ENCODE measurements around the gene SPG7.
"Not testable (repeated sequence)": the region's sequence is repeated elsewhere in the genome, so short reads cannot be mapped to it uniquely, and the experiment has no call there.

Gene SPG7

GRCh38 chr16:89576153-89577054 lies 68.2 kb downstream of the SPG7 start:
- DNase-seq (ENCODE audit: low read depth in 4 of 4, low spot score in 1 of 4): no peak

- no peak for DNase-seq (ENCODE audit: low read depth in 4 of 4, low spot score in 1 of 4)
Observed at GRCh38 chr16:89577055-89577759, 69.0 kb downstream of the SPG7 start.

GRCh38 chr16:89579351-89579750 lies 71.1 kb downstream of the SPG7 start:
- no peak for DNase-seq (ENCODE audit: low read depth in 4 of 4, low spot score in 1 of 4)

- DNase-seq (ENCODE audit: low read depth in 4 of 4, low spot score in 1 of 4): no peak
Observed at GRCh38 chr16:89581045-89581695, 73.0 kb downstream of the SPG7 start.

DNA sequence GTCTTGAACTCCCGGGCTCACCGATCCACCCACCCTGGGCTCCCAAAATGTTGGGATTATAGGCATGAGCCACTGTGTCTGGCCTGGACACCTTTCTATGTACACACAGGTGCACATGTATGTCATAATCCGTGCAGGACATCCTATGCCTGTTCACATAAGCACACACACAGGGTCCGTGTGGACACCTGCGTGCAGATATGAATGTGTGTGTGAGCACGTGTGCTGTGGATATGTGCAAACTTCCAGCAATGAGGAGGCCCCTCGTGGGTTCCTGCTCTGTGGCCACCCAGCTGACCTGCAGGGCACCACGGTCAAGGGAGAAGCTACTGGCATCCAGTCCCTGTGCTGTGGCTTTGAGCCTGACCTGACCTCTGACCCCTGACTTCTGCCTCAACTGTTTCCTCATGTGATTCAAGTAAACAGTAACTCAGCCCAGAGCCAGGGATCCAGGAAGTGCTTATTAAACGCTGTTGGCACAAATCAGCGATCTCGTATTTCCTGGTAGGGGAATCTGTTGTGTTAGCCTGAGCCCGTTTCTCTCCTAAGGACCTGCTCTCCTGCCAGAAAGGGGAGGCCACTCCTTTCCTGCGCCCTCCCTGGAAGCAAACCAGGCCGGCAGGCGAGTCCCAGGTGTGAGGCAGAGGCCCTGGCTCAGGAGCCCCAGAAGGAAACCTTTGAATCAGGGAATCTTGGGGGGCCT lies 73.8 kb downstream of the SPG7 start:
- no peak for DNase-seq (ENCODE audit: low read depth in 4 of 4, low spot score in 1 of 4)

DNA sequence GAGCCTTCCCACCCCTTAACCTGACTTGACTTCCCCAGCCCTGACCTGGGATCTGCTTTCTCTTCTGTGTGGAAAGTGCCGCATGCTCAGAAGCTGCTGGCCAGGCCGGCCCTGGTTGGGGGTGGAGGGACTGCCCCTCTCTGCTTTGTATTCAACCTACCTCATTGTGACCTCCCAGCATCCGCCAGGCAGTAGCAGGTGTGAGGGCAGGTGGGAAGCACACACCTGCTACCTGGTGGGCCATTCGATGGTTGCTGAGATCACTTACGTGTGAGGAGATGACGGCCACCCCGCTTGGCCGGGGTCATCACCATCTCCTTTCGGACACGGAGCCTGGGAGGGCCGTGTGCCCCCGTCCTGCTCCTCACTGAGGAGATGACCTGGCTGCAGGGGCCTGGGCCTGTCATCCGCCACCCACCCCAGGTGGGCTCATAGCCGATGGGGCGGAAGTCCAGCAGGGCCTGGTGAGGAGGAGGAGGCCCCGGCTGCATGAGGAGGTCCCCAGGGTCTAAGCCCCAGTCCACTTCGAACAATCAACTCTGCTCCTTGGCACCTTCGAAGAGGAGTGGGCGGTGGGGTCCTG lies 74.5 kb downstream of the SPG7 start:
- DNase-seq (ENCODE audit: low read depth in 4 of 4, low spot score in 1 of 4): no peak

- DNase-seq (ENCODE audit: low read depth in 4 of 4, low spot score in 1 of 4): no peak
Observed at GRCh38 chr16:89583197-89583894, 75.1 kb downstream of the SPG7 start.

DNA sequence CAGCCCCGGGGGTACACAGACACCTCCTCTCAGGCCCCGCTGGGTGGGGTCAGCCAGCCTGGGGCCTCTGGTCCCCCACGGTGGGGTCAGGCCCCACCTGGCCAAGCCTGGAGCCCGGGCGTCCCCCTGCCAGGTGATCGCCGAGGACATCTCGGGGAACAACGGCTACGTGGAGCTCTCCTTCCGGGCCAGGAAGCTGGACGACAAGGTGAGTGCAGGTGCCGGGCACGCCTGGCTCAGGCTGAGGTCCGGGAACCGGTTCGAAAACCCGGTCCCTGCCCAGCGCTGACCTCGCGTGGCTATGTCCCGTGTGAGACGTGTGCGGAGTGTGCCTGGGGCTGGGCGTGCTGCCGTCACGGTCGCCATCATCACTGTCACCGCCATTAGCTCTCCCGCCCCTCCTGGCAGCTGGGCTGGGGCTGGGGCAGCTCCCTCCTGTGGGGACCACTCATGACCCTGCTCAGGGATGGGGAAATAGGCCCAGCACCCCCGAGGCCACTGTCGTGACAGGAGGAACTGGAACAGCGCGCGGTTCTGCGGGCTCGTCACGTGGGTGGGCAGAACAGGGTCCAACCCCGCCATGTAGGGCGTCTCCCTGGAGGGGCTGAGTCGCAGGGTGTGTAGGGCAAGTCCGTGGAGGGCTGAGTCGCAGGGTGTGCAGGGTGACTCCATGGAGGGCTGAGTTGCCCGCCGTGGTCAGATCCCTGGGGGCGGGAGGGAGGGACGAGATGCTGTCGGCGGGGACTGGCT lies 75.9 kb downstream of the SPG7 start:
- no peak for DNase-seq (ENCODE audit: low read depth in 4 of 4, low spot score in 1 of 4)

- DNase-seq (ENCODE audit: low read depth in 4 of 4, low spot score in 1 of 4): no peak
Observed at GRCh38 chr16:89584768-89585549, 76.8 kb downstream of the SPG7 start.

DNA sequence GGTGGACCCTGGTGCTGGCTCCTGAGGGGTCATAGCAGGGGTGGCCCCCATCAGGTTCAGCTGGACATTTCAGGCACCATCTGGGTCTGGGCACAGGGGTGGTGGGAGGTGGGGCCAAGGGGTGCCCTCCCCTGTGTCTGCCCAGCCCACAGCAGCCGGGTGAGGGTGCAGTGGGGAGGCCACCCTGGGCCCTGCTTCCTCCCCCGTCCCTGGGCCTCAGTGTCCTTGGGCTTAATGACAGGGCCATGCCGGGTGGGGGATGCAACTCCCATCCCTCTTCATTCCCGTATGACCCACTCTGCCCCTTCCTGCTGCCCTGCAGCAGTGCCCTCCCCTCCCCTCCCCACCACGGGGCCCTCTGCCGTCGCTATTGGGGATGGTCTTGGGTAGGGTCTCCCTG lies 78.0 kb downstream of the SPG7 start:
- no peak for DNase-seq (ENCODE audit: low read depth in 4 of 4, low spot score in 1 of 4)

- no peak for DNase-seq (ENCODE audit: low read depth in 4 of 4, low spot score in 1 of 4)
Observed at GRCh38 chr16:89586853-89587252, 78.7 kb downstream of the SPG7 start.

GRCh38 chr16:89587676-89588075 lies 79.5 kb downstream of the SPG7 start:
- DNase-seq (ENCODE audit: low read depth in 4 of 4, low spot score in 1 of 4): not testable (repeated sequence)

DNA sequence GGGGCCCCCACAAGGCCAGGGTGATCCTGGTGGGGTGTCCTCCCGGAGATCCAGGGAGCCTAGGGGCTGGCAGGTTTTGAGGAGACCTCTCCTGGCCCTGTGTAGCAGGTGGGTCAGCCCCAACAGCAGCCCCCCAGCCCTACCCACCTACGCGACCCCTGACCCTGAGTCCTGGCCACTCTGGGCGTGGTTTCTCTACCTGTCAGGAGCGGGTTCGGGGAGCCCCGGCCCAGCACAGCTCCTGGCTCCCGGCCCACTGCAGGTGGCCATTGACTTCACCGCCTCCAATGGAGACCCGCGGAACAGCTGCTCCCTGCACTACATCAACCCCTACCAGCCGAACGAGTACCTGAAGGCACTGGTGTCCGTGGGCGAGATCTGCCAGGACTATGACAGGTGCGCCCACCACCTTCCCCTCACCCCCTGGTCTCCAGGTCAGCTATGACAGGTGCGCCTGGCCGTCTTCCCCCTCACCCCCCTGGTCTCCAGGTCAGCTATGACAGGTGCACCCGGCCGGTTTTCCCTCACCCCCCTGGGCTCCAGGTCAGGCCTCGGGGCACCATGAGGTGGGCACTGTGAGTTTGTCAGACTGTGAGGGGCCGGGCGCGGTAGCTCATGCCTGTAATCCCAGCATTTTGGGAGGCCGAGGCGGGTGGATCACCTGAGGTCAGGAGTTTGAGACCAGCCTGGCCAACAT lies 80.4 kb downstream of the SPG7 start:
- no peak for DNase-seq (ENCODE audit: low read depth in 4 of 4, low spot score in 1 of 4)

GRCh38 chr16:89589241-89589926 lies 81.2 kb downstream of the SPG7 start:
- DNase-seq (ENCODE audit: low read depth in 4 of 4, low spot score in 1 of 4): no peak

DNA sequence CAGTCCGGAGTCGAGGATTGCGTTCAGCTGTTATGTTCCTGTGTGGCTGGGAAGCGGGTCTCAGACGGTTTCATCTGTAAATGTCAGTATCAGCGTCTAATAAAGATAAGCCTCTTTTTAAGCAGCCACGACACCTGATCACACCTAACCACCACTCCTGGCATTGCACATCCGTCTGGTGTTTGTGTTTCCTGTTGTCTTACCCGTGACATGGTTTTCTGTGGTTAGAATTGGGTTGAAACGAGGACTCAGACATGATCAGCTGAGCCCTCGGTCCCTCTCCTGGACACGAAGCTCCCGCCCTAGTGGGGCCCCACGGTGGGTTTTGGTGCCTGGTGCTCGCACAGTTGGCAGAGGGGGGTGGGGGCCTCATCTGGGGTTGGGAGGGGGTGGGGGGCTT lies 85.6 kb downstream of the SPG7 start:
- no peak for DNase-seq (ENCODE audit: low read depth in 4 of 4, low spot score in 1 of 4)

GRCh38 chr16:89595330-89596060 lies 87.3 kb downstream of the SPG7 start:
- no peak for DNase-seq (ENCODE audit: low read depth in 4 of 4, low spot score in 1 of 4)

Data from stimulated activated CD4-positive, alpha-beta T cell treated with anti-CD3 and anti-CD28 coated beads, Interleukin-1b, Interleukin-23, amount 100 ng/mL, for 24 hours (primary cell).